ENCODE measurements around the gene CCDC167.

Gene CCDC167

GRCh38 chr6:37528541-37528940 is 28.8 kb upstream of the CCDC167 start:
- no peak for DNase-seq

- DNase-seq, result no peak
Measured at GRCh38 chr6:37525460-37526357, 26.0 kb upstream of the CCDC167 start.

- DNase-seq, result no peak
Measured at GRCh38 chr6:37524970-37525318, 25.3 kb upstream of the CCDC167 start.

- DNase-seq, result no peak
Measured at GRCh38 chr6:37524025-37524969, 24.6 kb upstream of the CCDC167 start.

GRCh38 chr6:37523412-37523811 is 23.7 kb upstream of the CCDC167 start:
- DNase-seq, result no peak

GRCh38 chr6:37522836-37523235 is 23.1 kb upstream of the CCDC167 start:
- DNase-seq, result no peak

- DNase-seq, result no peak
Measured at GRCh38 chr6:37521674-37522073, 22.0 kb upstream of the CCDC167 start.

GRCh38 chr6:37520926-37521325 is 21.2 kb upstream of the CCDC167 start:
- DNase-seq, result no peak

- no peak for DNase-seq
Measured at GRCh38 chr6:37519461-37519860, 19.8 kb upstream of the CCDC167 start.

- DNase-seq, result no peak
Measured at GRCh38 chr6:37518116-37518515, 18.4 kb upstream of the CCDC167 start.

- DNase-seq, result peak; percentile 97 to 99
Measured at GRCh38 chr6:37517411-37517812, 17.7 kb upstream of the CCDC167 start.

GRCh38 chr6:37516920-37517405 is 17.3 kb upstream of the CCDC167 start:
- no peak for DNase-seq

GRCh38 chr6:37516076-37516919 is 16.6 kb upstream of the CCDC167 start:
- DNase-seq, result peak; percentile 79 to 81

GRCh38 chr6:37515712-37516075 is 16.0 kb upstream of the CCDC167 start:
- DNase-seq, result no peak

- DNase-seq, result no peak
Measured at GRCh38 chr6:37514837-37515236, 15.1 kb upstream of the CCDC167 start.

- no peak for DNase-seq
Measured at GRCh38 chr6:37514321-37514771, 14.7 kb upstream of the CCDC167 start.

- no peak for DNase-seq
Measured at GRCh38 chr6:37513576-37513975, 13.9 kb upstream of the CCDC167 start.

- DNase-seq, result no peak
Measured at GRCh38 chr6:37513155-37513554, 13.5 kb upstream of the CCDC167 start.

- no peak for DNase-seq
Measured at GRCh38 chr6:37512400-37513011, 12.8 kb upstream of the CCDC167 start.

- no peak for DNase-seq
Measured at GRCh38 chr6:37511910-37512399, 12.3 kb upstream of the CCDC167 start.

- DNase-seq, result no peak
Measured at GRCh38 chr6:37511201-37511600, 11.5 kb upstream of the CCDC167 start.

Measured in AML-193 (cell line).